Hematopoietic multipotent progenitor cell treated with erythropoietin and hydrocortisone succinate and interleukin-3 and kit ligand, for 8 days (in vitro differentiated cells): ENCODE measurements around the gene PRKAR1B.

Experiments used
- DNase-seq: peaks from one replicate; pipeline ENCODE4 v3.0.0-alpha.2; 2015

PRKAR1B gene

GRCh38 chr7:516606-517456 is 210.2 kb downstream of the PRKAR1B start:
- DNase-seq = no peak

GRCh38 chr7:516216-516605 is 210.9 kb downstream of the PRKAR1B start:
- no peak for DNase-seq

GRCh38 chr7:515628-516027 is 211.5 kb downstream of the PRKAR1B start:
- no peak for DNase-seq

GRCh38 chr7:514651-515598 is 212.2 kb downstream of the PRKAR1B start:
- DNase-seq = no peak

- DNase-seq = no peak
Observed at GRCh38 chr7:514242-514641, 212.8 kb downstream of the PRKAR1B start.

GRCh38 chr7:513521-514166 is 213.4 kb downstream of the PRKAR1B start:
- no peak for DNase-seq

GRCh38 chr7:512541-513311 is 214.4 kb downstream of the PRKAR1B start:
- no peak for DNase-seq

- DNase-seq = no peak
Observed at GRCh38 chr7:512146-512510, 215.0 kb downstream of the PRKAR1B start.

GRCh38 chr7:511476-512145 is 215.5 kb downstream of the PRKAR1B start:
- DNase-seq = no peak

GRCh38 chr7:510782-511281 is 216.2 kb downstream of the PRKAR1B start:
- no peak for DNase-seq

GRCh38 chr7:510131-510481 is 217.0 kb downstream of the PRKAR1B start:
- no peak for DNase-seq

GRCh38 chr7:509426-510130 is 217.5 kb downstream of the PRKAR1B start:
- DNase-seq = no peak

- DNase-seq = no peak
Observed at GRCh38 chr7:508461-509170, 218.5 kb downstream of the PRKAR1B start.

- no peak for DNase-seq
Observed at GRCh38 chr7:507623-508300, 219.3 kb downstream of the PRKAR1B start.

- DNase-seq = no peak
Observed at GRCh38 chr7:506921-507622, 220.0 kb downstream of the PRKAR1B start.

- no peak for DNase-seq
Observed at GRCh38 chr7:506391-506831, 220.7 kb downstream of the PRKAR1B start.

GRCh38 chr7:505171-505570 is 221.9 kb downstream of the PRKAR1B start:
- no peak for DNase-seq

GRCh38 chr7:504221-505111 is 222.6 kb downstream of the PRKAR1B start:
- no peak for DNase-seq
